ENCODE measurements around the gene DISC1. TPM values are rescaled to one million over a fixed set of nuclear protein-coding genes. Genes with fewer than 3 reads are reported as not detected.
"Not testable (repeated sequence)": the region's sequence is repeated elsewhere in the genome, so short reads cannot be mapped to it uniquely, and the experiment has no call there.

Gene DISC1
- total RNA-seq, 1 donor from 2014 or later: 14.0 TPM

GRCh38 chr1:231763456-231763855, 136.9 kb downstream of the DISC1 start:
- intact Hi-C loops (cut with micrococcal nuclease): no loop called here

- intact Hi-C loops (cut with micrococcal nuclease): not testable (repeated sequence)
Measured at GRCh38 chr1:231765825-231766224, 139.2 kb downstream of the DISC1 start.

GRCh38 chr1:231767471-231767870, 140.9 kb downstream of the DISC1 start:
- intact Hi-C loops (cut with micrococcal nuclease): no loop called here

GRCh38 chr1:231768416-231768815, 141.8 kb downstream of the DISC1 start:
- intact Hi-C loops (cut with micrococcal nuclease): no loop called here

GRCh38 chr1:231770506-231771175, 144.1 kb downstream of the DISC1 start:
- intact Hi-C loops (cut with micrococcal nuclease): no loop called here

- intact Hi-C loops (cut with micrococcal nuclease): no loop called here
Measured at GRCh38 chr1:231774719-231775335, 148.2 kb downstream of the DISC1 start.

- intact Hi-C loops (cut with micrococcal nuclease): no loop called here
Measured at GRCh38 chr1:231776010-231776756, 149.6 kb downstream of the DISC1 start.

GRCh38 chr1:231776757-231777062, 150.1 kb downstream of the DISC1 start:
- intact Hi-C loops (cut with micrococcal nuclease): no loop called here

GRCh38 chr1:231778009-231778719, 151.6 kb downstream of the DISC1 start:
- intact Hi-C loops (cut with micrococcal nuclease): no loop called here

- intact Hi-C loops (cut with micrococcal nuclease): no loop called here
Measured at GRCh38 chr1:231779081-231779480, 152.5 kb downstream of the DISC1 start.

GRCh38 chr1:231781892-231782291, 155.3 kb downstream of the DISC1 start:
- intact Hi-C loops (cut with micrococcal nuclease): no loop called here

GRCh38 chr1:231785073-231785472, 158.5 kb downstream of the DISC1 start:
- intact Hi-C loops (cut with micrococcal nuclease): not testable (repeated sequence)

- intact Hi-C loops (cut with micrococcal nuclease): no loop called here
Measured at GRCh38 chr1:231786126-231786525, 159.5 kb downstream of the DISC1 start.

- intact Hi-C loops (cut with micrococcal nuclease): no loop called here
Measured at GRCh38 chr1:231792634-231793033, 166.0 kb downstream of the DISC1 start.

- intact Hi-C loops (cut with micrococcal nuclease): no loop called here
Measured at GRCh38 chr1:231793893-231794292, 167.3 kb downstream of the DISC1 start.

- intact Hi-C loops (cut with micrococcal nuclease): no loop called here
Measured at GRCh38 chr1:231796141-231796540, 169.6 kb downstream of the DISC1 start.

- intact Hi-C loops (cut with micrococcal nuclease): no loop called here
Measured at GRCh38 chr1:231799363-231799986, 172.9 kb downstream of the DISC1 start.

- intact Hi-C loops (cut with micrococcal nuclease): no loop called here
Measured at GRCh38 chr1:231800108-231800507, 173.5 kb downstream of the DISC1 start.

GRCh38 chr1:231801042-231801585, 174.5 kb downstream of the DISC1 start:
- intact Hi-C loops (cut with micrococcal nuclease): no loop called here

- intact Hi-C loops (cut with micrococcal nuclease): no loop called here
Measured at GRCh38 chr1:231803353-231803752, 176.8 kb downstream of the DISC1 start.

All from T-helper 1 cell treated with Interleukin-12 subunit alpha and Interleukin-12 subunit beta and Interleukin-4 antibody, amounts not matched to agents 30 ng/mL and 1 ng/mL, for 36 hours (primary cell).